K562 (cell line): ENCODE measurements around the gene LHX3. TPM values are rescaled to one million over a fixed set of nuclear protein-coding genes. Genes with fewer than 3 reads are reported as not detected.

Source experiments
- CBFB ChIP-seq: sonication (generic); formaldehyde crosslinking; IDR thresholded peaks from 2 replicates; pipeline ENCODE4 v1.4.0; 2020; ENCODE audit warnings: mild to moderate bottlenecking, missing genetic modification reagents
- MAZ ChIP-seq, 2 experiments: fragments of 450-650 bp in 1 of 2; sonication (generic) in 1 of 2; formaldehyde crosslinking; IDR thresholded peaks in 1 of 2; conservative IDR thresholded peaks in 1 of 2; 2 replicates each; pipeline versions ENCODE4 v1.4.0 to v1.5.0; 2020; ENCODE audit warnings: mild to moderate bottlenecking in 1 of 2, missing genetic modification reagents in 1 of 2
- SIN3A ChIP-seq, 2 experiments: fragments of 150-350 bp in 1 of 2; IDR thresholded peaks; 2 replicates each; pipeline ENCODE4 v1.6.1; 2011 to 2016; ENCODE audit warnings: borderline replicate concordance in 2 of 2, low read depth in 2 of 2, low read length in 2 of 2, mild to moderate bottlenecking in 2 of 2, moderate library complexity in 2 of 2; ENCODE audit not compliant: control insufficient read depth in 1 of 2
- SMARCA5 ChIP-seq: fragments of 450-650 bp; IDR thresholded peaks from 2 replicates; pipeline ENCODE4 v1.6.1; 2016
- SRSF3 ChIP-seq: fragments of 200-400 bp; formaldehyde crosslinking; IDR thresholded peaks from 2 replicates; pipeline ENCODE4 v1.6.1; 2016; ENCODE audit warnings: mild to moderate bottlenecking, low read length, moderate library complexity; ENCODE audit not compliant: insufficient read depth
- TARDBP ChIP-seq: fragments of 450-650 bp; IDR thresholded peaks from 2 replicates; pipeline ENCODE4 v1.6.1; 2016
- TOE1 ChIP-seq, 2 experiments: fragments of 450-650 bp in 1 of 2; sonication (generic) in 1 of 2; formaldehyde crosslinking in 1 of 2; IDR thresholded peaks; 2 replicates each; pipeline versions ENCODE4 v1.7.1 to v1.8.0; 2016 to 2022; ENCODE audit warnings: borderline replicate concordance in 2 of 2, mild to moderate bottlenecking in 2 of 2, antibody characterized with exemption in 1 of 2, inconsistent platforms in 1 of 2, low read depth in 1 of 2, missing genetic modification reagents in 1 of 2, moderate library complexity in 1 of 2
- polyA plus RNA-seq, 8 experiments: library from polyadenylated mRNA; depleted of rRNA in 4 of 8; stranded (reverse) in 5 of 8; unstranded in 3 of 8; fragments of >200 nt; fragmentation: Nextera tagmentation in 2 of 8; fragmentation: Illumina TruSeq in 1 of 8; extraction: Ambion mirVana in 2 of 8; extraction: Trizol in 1 of 8; gene quantifications; 2 replicates each; pipeline versions ENCODE4 v1.2.1 to v1.2.3, GENCODE V29; 2011 to 2014; ENCODE audit warnings: inconsistent platforms in 1 of 8, missing spikeins in 1 of 8
- total RNA-seq, 7 experiments: library from RNA; depleted of rRNA in 6 of 7; stranded (reverse); fragments of >200 nt in 6 of 7; fragmentation: Illumina TruSeq in 2 of 7; extraction: Trizol in 2 of 7; gene quantifications; 2 replicates each; pipeline versions ENCODE4 v1.2.1 to v1.2.3, GENCODE V29; 2011 to 2021; ENCODE audit warnings: low replicate concordance in 1 of 7
- TF ChIP-seq, protein P1 (sequence below): sonication (generic); formaldehyde crosslinking; IDR thresholded peaks from 2 replicates; pipeline ENCODE4 v1.8.1; 2023; ENCODE audit warnings: missing genetic modification reagents, mild to moderate bottlenecking, borderline replicate concordance
- TF ChIP-seq, protein P2 (sequence below), 2 experiments: fragments of 450-650 bp; conservative IDR thresholded peaks; 2 replicates each; pipeline ENCODE4 v1.6.1; 2017; ENCODE audit warnings: mild to moderate bottlenecking in 2 of 2, moderate library complexity in 2 of 2
- TF ChIP-seq, protein P3 (sequence below): sonication (generic); formaldehyde crosslinking; IDR thresholded peaks from 2 replicates; pipeline ENCODE4 v1.8.0; 2022; ENCODE audit warnings: missing genetic modification reagents, mild to moderate bottlenecking, moderate library complexity, borderline replicate concordance
- TF ChIP-seq, protein P4 (sequence below): sonication (generic); formaldehyde crosslinking; IDR thresholded peaks from 2 replicates; pipeline ENCODE4 v1.8.0; 2022; ENCODE audit warnings: mild to moderate bottlenecking, missing genetic modification reagents, borderline replicate concordance
- TF ChIP-seq, protein P5 (sequence below): fragments of 250-450 bp; sonication (Bioruptor Pico); IDR thresholded peaks from 2 replicates; pipeline ENCODE4 v1.8.0; 2021; ENCODE audit warnings: borderline replicate concordance, mild to moderate bottlenecking, moderate library complexity; ENCODE audit not compliant: poor library complexity, severe bottlenecking

The LHX3 gene
- total and polyA plus RNA-seq, 9 of the 15 experiments (the other 6 are each of a cell fraction or from before 2014, with no cell fraction given) = 0.09 TPM; not detected in 8

DNA sequence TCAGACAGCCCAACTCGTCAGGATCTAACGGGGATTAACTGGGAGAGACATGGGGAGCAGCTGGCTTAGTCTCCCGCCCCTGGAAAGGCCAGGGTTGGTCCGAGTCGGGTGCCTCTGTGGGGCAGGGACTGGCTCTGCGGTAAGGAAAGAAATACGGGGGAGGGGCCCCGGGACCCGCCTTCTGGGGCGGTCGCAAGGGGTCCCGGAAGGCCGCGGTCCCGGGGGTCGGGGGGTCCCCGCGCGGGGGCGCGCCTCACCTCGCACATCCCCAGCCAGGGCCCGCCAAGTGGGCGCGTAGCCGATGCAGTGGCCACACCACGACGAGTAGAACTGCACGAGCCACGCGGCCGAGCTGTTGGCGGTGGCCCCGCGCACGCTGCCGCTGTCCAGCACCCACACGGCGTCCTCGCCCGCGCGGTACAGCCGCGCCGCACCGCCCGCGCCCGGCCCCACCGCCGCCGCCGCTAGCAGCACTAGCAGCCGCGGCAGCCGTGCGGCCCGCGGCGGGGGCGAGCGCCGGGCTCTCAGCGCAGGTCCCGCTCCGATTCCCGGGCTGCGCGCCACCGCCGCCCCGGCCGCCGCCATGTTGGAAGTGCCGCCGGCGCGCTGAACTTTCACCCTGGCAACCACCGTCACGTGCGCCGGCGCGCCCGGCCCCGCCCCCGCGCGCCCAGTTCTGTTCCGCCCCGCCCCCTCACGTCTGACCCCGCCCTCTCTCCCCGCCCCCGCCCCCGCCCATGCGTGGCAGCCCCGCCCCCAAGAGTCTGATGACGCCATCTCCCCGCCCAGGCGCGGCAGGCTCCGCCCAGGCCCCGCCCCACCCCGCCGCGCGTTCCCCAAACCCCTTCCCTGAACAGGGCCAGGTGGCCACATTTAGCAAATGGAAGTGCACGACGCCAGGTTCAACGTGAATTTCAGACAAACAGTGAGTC is 40.6 kb upstream of the LHX3 start, which contains the start of gene QSOX2 (continued):
- TF ChIP-seq, protein P1, sequence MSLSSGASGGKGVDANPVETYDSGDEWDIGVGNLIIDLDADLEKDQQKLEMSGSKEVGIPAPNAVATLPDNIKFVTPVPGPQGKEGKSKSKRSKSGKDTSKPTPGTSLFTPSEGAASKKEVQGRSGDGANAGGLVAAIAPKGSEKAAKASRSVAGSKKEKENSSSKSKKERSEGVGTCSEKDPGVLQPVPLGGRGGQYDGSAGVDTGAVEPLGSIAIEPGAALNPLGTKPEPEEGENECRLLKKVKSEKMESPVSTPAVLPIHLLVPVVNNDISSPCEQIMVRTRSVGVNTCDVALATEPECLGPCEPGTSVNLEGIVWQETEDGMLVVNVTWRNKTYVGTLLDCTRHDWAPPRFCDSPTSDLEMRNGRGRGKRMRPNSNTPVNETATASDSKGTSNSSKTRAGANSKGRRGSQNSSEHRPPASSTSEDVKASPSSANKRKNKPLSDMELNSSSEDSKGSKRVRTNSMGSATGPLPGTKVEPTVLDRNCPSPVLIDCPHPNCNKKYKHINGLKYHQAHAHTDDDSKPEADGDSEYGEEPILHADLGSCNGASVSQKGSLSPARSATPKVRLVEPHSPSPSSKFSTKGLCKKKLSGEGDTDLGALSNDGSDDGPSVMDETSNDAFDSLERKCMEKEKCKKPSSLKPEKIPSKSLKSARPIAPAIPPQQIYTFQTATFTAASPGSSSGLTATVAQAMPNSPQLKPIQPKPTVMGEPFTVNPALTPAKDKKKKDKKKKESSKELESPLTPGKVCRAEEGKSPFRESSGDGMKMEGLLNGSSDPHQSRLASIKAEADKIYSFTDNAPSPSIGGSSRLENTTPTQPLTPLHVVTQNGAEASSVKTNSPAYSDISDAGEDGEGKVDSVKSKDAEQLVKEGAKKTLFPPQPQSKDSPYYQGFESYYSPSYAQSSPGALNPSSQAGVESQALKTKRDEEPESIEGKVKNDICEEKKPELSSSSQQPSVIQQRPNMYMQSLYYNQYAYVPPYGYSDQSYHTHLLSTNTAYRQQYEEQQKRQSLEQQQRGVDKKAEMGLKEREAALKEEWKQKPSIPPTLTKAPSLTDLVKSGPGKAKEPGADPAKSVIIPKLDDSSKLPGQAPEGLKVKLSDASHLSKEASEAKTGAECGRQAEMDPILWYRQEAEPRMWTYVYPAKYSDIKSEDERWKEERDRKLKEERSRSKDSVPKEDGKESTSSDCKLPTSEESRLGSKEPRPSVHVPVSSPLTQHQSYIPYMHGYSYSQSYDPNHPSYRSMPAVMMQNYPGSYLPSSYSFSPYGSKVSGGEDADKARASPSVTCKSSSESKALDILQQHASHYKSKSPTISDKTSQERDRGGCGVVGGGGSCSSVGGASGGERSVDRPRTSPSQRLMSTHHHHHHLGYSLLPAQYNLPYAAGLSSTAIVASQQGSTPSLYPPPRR (CRISPR knock-in tag) = no peak
- TF ChIP-seq, protein P2, sequence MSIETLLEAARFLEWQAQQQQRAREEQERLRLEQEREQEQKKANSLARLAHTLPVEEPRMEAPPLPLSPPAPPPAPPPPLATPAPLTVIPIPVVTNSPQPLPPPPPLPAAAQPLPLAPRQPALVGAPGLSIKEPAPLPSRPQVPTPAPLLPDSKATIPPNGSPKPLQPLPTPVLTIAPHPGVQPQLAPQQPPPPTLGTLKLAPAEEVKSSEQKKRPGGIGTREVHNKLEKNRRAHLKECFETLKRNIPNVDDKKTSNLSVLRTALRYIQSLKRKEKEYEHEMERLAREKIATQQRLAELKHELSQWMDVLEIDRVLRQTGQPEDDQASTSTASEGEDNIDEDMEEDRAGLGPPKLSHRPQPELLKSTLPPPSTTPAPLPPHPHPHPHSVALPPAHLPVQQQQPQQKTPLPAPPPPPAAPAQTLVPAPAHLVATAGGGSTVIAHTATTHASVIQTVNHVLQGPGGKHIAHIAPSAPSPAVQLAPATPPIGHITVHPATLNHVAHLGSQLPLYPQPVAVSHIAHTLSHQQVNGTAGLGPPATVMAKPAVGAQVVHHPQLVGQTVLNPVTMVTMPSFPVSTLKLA (conservative IDR thresholded peaks at IDR 0.05) = peak; percentile 90 to 96
- TF ChIP-seq TOE1 (IDR thresholded peaks at IDR 0.05; ENCODE audit: borderline replicate concordance) = no peak
- TF ChIP-seq TOE1 (CRISPR knock-in tag; IDR thresholded peaks at IDR 0.05; ENCODE audit: borderline replicate concordance, low read depth) = 0 out of 2 replicates have a peak, but pooled peaks have one; percentile 65
- TF ChIP-seq, protein P3, sequence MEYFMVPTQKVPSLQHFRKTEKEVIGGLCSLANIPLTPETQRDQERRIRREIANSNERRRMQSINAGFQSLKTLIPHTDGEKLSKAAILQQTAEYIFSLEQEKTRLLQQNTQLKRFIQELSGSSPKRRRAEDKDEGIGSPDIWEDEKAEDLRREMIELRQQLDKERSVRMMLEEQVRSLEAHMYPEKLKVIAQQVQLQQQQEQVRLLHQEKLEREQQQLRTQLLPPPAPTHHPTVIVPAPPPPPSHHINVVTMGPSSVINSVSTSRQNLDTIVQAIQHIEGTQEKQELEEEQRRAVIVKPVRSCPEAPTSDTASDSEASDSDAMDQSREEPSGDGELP (CRISPR knock-in tag) = peak; percentile 38; the same call in 1 of the 2 replicates
- TF ChIP-seq SRSF3 = no peak
- TF ChIP-seq, protein P4, sequence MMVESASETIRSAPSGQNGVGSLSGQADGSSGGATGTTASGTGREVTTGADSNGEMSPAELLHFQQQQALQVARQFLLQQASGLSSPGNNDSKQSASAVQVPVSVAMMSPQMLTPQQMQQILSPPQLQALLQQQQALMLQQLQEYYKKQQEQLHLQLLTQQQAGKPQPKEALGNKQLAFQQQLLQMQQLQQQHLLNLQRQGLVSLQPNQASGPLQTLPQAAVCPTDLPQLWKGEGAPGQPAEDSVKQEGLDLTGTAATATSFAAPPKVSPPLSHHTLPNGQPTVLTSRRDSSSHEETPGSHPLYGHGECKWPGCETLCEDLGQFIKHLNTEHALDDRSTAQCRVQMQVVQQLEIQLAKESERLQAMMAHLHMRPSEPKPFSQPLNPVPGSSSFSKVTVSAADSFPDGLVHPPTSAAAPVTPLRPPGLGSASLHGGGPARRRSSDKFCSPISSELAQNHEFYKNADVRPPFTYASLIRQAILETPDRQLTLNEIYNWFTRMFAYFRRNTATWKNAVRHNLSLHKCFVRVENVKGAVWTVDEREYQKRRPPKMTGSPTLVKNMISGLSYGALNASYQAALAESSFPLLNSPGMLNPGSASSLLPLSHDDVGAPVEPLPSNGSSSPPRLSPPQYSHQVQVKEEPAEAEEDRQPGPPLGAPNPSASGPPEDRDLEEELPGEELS = peak; percentile 28; the same call in 1 of the 2 replicates
- TF ChIP-seq, protein P5, sequence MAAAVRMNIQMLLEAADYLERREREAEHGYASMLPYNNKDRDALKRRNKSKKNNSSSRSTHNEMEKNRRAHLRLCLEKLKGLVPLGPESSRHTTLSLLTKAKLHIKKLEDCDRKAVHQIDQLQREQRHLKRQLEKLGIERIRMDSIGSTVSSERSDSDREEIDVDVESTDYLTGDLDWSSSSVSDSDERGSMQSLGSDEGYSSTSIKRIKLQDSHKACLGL (CRISPR knock-in tag) = peak; percentile 95
- 0 out of 2 replicates have a peak, but pooled peaks have one; percentile 46 for TF ChIP-seq CBFB (CRISPR knock-in tag)
- TF ChIP-seq TARDBP = peak; percentile 41; the same call in 1 of the 2 replicates
- peak in 1 of 2 experiments; percentile 47; a peak in 1 of 4 replicates for TF ChIP-seq MAZ (CRISPR knock-in tag; conservative IDR thresholded peaks at IDR 0.05 in 1 of 2, IDR thresholded peaks at IDR 0.05 in 1 of 2)
- peak; percentile 76 to 98; a peak in 3 of 4 replicates for TF ChIP-seq SIN3A (IDR thresholded peaks at IDR 0.05; ENCODE audit: borderline replicate concordance in 2 of 2, control insufficient read depth in 1 of 2, low read depth in 2 of 2, low read length in 2 of 2)
- no peak for TF ChIP-seq SMARCA5
